GM12892 (cell line): ENCODE results near the gene AK5.

Source experiments
- POLR2AphosphoS5 ChIP-seq: IDR thresholded peaks from 2 replicates; pipeline ENCODE4 v1.6.1; 2011; ENCODE audit warnings: low read depth, low read length, control low read depth
- TAF1 ChIP-seq: IDR thresholded peaks from 2 replicates; pipeline ENCODE4 v1.6.1; 2011; ENCODE audit warnings: low read depth, mild to moderate bottlenecking, control low read depth, low read length, borderline replicate concordance

DNA sequence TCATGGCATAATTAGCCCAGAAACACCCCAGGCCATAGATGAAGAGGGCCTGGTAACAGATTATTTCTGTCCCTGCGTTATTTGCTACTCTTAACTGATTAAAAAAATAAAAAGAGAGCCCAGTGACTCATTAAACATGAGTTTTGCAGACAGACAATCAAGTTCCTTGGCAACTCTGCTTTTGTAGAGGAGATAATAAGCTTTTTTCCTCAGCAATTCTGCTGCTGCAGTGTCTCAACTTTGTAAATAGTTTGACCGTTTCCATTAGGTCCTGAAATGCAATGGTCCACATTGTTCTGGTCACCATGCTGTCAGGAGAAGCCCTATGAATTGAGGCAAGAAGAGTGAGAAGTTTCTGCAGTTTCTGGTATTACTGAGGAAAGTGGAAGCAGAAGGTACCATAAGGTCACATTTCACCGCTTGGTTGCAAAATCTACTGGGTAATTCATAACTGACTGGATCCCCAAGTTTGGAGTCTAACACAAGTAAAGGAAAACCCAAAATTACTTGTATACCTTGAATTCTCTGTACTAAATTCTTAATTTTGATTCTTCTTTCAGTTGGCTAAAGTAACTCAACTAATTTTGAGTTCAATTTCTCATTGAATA is 261.1 kb downstream of the AK5 start:
- TF ChIP-seq TAF1 (no peak), POLR2AphosphoS5 (no peak)
